HG03095 (cell line): ENCODE results near the gene ASTN2.

Source experiments
- ATAC-seq: cut with Tn5 transposase; IDR thresholded peaks from one replicate; pipeline ENCODE4 v1.9.1; 2021; ENCODE audit warnings: moderate library complexity; ENCODE audit not compliant: unreplicated experiment

ASTN2 gene

DNA sequence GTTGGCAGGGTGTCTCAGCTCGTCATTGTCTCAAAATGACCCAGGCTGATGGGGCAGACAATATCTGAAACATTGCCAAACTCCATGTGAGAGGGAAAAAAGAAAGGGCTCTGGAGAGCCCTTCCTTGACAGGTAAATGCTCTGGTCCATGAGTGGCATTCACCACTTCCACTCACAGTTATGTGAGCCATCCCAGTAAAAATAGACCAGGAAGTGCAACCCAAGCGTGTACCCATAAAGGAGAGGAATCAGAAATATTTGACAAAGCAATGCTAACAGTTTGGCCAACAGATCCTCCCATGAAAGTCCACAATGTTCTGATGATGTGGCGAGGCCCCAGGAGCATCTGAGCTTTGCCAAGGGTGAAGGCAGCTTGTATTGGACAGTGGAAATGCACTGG lies 49.4 kb downstream of the ASTN2 start:
- no peak for ATAC-seq

GRCh38 chr9:117363006-117363405 lies 51.9 kb downstream of the ASTN2 start:
- ATAC-seq = no peak

DNA sequence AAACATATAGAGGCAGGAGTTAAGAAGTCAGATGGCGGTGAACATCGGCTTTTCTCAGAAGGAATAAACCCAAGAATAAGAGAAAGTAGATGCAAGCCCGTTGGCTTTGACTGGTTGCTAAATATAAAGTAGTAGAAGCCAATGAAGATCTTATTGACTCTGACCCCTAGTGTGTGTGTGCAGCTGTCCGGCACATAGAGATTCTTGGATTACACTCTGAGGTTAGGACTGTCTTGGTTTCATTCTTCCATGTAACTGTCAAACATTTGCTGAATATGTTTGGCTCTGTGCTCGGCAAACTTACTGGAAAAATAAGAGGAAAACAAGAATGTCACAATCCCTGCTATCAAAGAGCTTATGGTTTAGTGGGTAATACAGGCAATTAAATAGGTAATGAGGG lies 54.9 kb downstream of the ASTN2 start:
- ATAC-seq = no peak

DNA sequence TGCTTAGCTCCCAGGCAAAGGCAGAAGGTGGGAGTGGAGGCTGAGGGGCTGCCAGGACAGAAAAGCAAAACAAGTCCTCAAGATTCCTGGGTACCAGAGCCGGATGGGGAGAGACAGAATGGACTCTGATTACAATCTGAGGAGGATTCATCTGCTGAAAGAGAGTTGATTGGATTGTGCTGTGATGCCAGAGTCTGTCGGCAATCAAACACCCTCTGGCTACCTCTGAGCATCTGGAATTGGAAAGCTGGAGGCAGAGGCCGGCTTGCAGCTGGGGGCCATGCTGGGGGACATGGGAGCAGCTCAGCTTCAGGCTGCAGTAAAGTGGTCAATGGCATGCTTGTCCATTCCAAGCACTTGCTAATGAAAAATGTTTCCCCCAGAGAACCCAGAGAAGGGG lies 59.3 kb downstream of the ASTN2 start:
- ATAC-seq = no peak

- ATAC-seq = no peak
These were observed 59.9 kb downstream of the ASTN2 start for GRCh38 chr9:117354997-117355396.

DNA sequence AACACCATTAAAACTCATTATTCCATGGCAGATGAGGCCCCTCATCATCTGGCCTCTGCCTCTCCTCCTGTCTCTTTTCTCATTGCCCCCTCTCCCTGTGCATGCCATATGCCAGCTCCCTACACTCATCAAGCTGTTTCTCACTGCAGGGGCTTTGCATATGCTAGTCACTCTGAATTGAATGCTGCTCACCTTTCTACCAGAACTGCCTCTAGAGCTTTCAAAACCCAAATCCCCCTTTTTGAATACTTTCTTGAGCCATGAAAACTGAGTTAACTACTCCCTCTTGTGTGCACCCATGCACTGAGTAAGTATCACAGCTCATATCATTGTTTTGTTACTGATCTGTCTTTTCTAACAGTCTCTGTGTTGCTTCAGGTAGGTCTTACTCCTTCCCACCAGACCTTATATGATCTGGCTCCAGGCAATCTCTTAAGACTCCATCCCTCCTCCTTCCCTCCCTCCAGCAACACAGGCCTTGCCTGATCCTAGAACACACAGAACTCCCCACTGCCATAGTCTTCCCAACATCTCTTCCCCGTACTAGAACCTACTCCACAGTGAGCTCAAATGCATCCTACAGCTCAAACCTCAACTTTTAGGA lies 60.5 kb downstream of the ASTN2 start:
- ATAC-seq = no peak

DNA sequence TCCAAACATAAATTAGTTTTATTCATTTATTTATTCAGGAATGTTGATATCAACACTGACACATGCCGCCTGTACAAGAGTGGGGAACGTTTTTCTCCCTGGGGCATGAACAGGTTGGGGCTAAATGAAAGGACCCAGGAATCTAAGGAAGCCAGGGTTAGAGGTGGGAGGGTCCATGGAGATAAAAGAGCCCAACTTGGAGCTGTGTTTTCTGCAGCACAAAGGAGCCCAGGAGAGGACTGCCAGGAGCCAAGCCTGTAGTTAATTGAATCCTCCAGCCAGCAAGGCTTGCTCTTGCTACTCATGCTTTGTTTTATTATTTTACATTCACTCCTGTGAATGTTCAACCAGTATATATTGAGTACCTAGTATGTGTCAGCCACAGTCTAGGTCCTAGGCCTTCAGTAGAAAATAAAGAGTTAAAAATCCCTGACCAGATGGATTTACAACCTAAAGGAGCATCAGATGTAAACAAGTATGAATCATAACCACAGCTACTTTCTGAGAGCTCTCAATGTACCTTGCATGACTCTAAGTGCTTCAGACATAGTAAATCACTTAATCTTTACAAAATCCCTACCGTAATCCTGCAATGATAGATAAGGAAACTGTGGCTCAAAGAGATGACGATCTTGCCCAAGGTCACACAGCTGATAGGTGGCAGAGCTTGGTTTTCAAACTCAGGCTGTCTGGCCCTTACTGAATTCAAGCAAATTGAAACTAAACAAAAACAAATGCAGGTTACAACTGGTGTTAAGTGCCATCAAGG lies 69.8 kb downstream of the ASTN2 start:
- no peak for ATAC-seq

DNA sequence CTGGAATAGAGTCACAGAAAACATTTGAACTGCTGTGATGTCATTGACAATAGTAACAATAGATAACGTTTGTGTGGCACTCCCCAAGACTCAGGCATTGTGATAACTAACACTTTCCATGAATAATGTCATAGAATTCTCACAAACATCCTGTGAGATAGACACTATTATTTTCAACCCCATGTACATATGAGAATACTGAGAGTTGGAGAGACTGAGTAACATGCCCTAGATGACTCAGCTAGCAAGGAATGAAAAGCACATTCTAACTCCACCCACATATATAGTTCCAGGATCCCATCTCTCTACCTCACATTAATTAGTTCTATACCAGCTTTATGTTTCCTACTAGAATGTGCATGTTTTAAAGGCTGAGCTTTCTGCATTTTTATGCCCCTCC lies 71.4 kb downstream of the ASTN2 start:
- no peak for ATAC-seq

DNA sequence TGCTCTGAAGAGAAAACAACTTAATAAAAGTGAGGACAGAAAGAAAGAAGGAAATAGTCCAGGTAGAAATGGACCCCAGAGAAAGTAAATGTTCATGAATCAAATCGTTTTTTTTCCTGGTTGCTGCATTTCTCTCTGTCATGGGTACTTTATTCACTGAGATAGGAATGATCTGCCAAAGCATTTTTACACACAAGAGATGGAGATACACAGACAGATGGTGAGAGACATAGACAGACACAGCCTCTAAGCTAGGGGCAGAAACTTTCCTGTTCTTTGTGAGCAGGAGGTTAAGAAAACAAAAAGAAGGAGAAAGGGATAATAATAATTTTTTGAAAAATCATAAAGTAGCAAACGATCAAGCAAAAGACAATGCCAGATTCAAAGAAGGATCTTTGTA lies 73.7 kb downstream of the ASTN2 start:
- no peak for ATAC-seq

DNA sequence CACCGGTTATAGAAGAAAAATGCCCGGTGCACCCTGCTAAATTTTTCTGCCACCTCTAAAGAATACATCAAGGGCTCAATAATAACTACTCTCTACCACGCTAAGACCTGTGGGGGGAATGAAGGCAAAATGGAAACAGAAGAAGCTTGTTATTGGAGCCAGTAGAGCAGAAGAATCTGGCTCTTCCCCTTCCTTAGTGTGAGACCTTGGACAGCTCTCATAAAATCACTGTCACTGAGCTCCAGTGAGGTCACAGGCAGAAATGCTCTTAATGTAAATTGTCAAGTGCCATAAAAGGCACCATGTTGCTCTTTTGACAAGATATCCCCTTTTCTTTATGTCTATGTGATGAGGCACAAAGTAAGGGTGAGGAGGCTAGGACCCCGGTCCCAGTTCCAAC lies 74.4 kb downstream of the ASTN2 start:
- ATAC-seq = no peak

- ATAC-seq = no peak
These were observed 78.9 kb downstream of the ASTN2 start for GRCh38 chr9:117335837-117336433.

GRCh38 chr9:117334101-117334500 lies 80.8 kb downstream of the ASTN2 start:
- no peak for ATAC-seq

DNA sequence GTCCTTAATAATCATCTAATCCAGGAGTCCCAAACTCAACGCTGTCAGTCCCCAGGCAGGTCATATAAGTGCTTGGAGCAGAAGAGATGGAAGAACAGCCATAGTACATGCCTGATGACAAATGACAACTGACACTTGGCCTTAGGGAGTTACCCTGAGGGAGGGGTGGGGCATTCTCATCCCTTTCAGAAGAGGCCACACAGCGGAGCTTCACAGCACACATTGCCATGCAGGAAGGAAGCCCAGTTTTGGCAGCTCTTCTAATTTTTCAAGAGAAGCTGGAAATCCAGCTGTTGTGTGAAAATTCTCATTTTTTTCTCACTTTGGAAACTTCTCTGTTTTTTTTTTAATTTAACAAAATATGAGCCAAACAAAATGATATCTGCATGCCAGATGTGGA lies 89.0 kb downstream of the ASTN2 start:
- no peak for ATAC-seq

DNA sequence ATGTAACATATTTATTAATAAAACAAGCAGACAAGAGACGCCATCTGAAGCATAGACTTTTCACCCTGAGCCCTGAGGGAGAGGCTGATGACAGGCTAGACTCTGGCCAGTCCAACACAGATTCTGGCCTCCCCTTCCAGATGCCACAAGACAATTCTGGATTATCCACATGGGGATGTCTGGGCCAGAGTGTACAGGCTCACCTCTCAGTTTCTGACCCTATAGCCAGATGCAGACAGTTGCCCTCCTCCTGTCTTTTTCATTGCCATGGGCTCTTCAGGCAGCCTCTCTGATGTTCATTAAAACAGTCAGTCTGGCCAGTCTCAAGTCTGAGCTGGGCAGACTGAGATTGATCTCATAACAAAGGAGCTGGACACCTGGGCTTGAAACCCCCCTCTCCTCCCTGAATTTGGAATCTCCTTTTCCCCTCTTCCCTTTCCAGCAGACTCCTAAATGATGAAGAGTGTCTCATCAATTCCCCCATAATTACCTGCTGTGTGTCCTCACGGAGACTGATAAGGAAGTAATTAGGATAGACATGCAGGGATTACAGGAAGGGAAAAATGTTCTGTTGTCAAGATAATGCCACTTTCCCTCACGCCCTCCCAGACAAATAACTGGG lies 89.6 kb downstream of the ASTN2 start:
- no peak for ATAC-seq

DNA sequence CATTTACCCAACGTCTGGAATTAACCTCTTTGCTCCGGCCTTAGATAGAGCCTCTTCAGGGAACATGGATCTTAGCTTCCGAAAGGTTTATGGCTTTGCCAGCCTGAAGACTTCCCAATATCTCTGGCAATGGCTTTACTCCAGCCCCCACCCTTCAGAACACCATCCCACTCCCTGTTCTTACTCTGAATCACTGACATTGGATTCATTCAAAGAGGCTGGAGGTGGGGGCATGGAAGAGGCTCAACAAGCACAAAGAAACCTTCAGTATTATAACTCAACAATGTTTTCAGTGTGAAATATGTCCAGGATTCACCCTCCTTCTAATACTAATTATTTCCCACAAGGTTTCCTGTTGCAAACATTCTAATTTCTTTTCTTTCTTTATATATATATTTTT lies 91.5 kb downstream of the ASTN2 start:
- ATAC-seq = no peak

- ATAC-seq = no peak
These were observed 97.7 kb downstream of the ASTN2 start for GRCh38 chr9:117317192-117317591.

GRCh38 chr9:117315236-117315635 lies 99.6 kb downstream of the ASTN2 start:
- no peak for ATAC-seq

DNA sequence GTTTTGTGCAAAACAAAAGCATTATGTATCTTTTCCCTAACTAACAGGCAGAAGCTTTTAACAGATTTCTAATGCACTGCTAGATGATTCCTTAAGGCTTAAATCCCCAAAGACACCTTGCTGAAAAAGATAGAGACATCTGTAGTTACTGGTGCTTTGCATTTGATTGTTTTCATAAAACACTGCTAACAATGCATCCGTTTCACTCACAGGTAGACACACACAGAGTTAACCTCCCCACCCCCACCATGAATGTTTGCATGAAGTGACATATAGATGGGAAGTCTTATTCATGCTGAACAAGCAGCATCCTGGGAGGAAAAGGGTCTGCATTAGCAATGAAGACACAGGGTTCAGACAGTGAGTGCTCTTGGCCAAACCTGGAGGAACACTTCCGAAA lies 100.9 kb downstream of the ASTN2 start:
- ATAC-seq = no peak

DNA sequence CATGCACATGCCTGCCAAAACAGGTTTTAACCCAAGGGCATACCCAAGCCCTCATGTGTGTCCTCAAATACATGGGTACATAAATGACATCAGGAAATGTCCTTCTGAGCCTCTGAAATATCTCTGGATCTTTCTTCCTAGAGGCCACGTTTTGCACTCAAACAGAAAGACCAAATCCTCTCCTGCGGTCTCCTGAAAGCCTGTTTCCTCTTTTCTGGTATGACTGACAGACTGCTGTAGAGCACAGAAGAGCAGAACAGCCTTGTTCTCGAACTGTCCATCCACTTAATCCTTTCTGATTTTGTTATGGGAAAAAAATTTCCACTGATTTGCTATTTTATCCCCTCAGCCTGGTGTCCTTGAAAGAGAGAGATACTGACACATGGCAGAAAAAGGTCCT lies 107.2 kb downstream of the ASTN2 start:
- no peak for ATAC-seq

GRCh38 chr9:117306032-117306431 lies 108.8 kb downstream of the ASTN2 start:
- ATAC-seq = no peak

- no peak for ATAC-seq
These were observed 109.4 kb downstream of the ASTN2 start for GRCh38 chr9:117305454-117305853.

DNA sequence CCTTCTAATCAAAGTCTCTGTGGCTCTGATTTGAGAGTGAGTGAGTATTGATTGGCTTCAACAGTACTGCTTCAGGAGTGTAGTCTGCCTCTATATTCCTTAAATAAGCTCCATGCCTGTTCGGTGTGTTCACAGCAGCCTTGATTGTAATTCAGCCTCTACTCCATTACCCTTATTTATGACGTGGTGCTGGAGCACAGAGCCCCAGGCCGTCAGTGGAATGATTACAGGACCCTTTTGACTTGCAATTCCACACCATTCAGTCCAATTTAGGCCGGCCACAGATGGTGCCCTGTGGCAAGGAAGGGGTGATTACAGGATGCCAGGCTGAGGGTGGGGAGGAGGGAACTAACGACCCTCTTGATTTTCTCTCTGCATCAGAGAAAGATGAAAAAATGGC lies 110.3 kb downstream of the ASTN2 start:
- no peak for ATAC-seq
